Mesodermal cell (in vitro differentiated cells): ENCODE measurements around the gene LRRC4B.

ENCODE experiments used
- H3K27ac ChIP-seq: 2 replicates; pipeline ENCODE4 v1.7.0; 2013; ENCODE audit warnings: mild to moderate bottlenecking, low read depth, low read length, moderate library complexity; ENCODE audit not compliant: severe bottlenecking
- H3K36me3 ChIP-seq: 2 replicates; pipeline ENCODE4 v1.7.1; 2013; ENCODE audit warnings: mild to moderate bottlenecking, low read length, moderate library complexity; ENCODE audit not compliant: control insufficient read depth, insufficient read depth
- H3K4me1 ChIP-seq: one replicate; pipeline ENCODE4 v1.7.1; 2013; ENCODE audit warnings: mild to moderate bottlenecking, low read length; ENCODE audit not compliant: insufficient read depth, control insufficient read depth, poor library complexity, severe bottlenecking
- H3K4me3 ChIP-seq: 2 replicates; pipeline ENCODE4 v1.7.0; 2013; ENCODE audit warnings: low read length, control low read depth, mild to moderate bottlenecking; ENCODE audit not compliant: insufficient read depth, poor library complexity, severe bottlenecking; ENCODE audit errors: extremely low read depth
- H3K9me3 ChIP-seq: 2 replicates; pipeline ENCODE4 v1.7.1; 2013; ENCODE audit warnings: mild to moderate bottlenecking, low read length, moderate library complexity; ENCODE audit not compliant: control insufficient read depth
- WGBS, 2 experiments: methylation state at CpG; one replicate each; pipeline ENCODE4 v1.1.5; 2013; ENCODE audit warnings: missing lambda C conversion rate in 2 of 2; ENCODE audit not compliant: insufficient coverage in 2 of 2; 5-methylcytosine and 5-hydroxymethylcytosine counted together

Gene LRRC4B

GRCh38 chr19:50517704-50518075, 50.5 kb downstream of the LRRC4B start:
- Histone ChIP-seq H3K27ac (no peak overlapping the region), H3K4me3 (no peak overlapping the region)
- 96 to 97% methylated on average over 33 to 37 of the region's 37 CpGs for WGBS, 2 experiments

GRCh38 chr19:50516964-50517703, 51.1 kb downstream of the LRRC4B start:
- WGBS, 2 experiments: 90 to 93% methylated on average over 23 to 41 of the region's 53 CpGs
- H3K4me3 ChIP-seq: no peak overlapping the region
- no peaks in the 10 kb centered on the region for H3K9me3 ChIP-seq
- H3K36me3 ChIP-seq: peaks cover 14% of the 10 kb centered on the region
- no peak overlapping the region for H3K27ac ChIP-seq
- H3K4me1 ChIP-seq: no peaks in the 10 kb centered on the region

More at GRCh38 chr19:50517704-50518075, 50.5 kb downstream of the LRRC4B start:
- Histone ChIP-seq H3K36me3 (peaks cover 14% of the 10 kb centered on the region), H3K4me1 (no peaks in the 10 kb centered on the region), H3K9me3 (no peaks in the 10 kb centered on the region)

- Histone ChIP-seq H3K9me3 (no peaks in the 10 kb centered on the region), H3K4me1 (no peaks in the 10 kb centered on the region), H3K27ac (no peak overlapping the region), H3K36me3 (peaks cover 14% of the 10 kb centered on the region), H3K4me3 (no peak overlapping the region)
- 84 to 87% methylated on average over 10 to 11 of the region's 12 CpGs for WGBS, 2 experiments
These were observed 51.8 kb downstream of the LRRC4B start for GRCh38 chr19:50516456-50516855.

GRCh38 chr19:50515168-50515561, 53.1 kb downstream of the LRRC4B start:
- WGBS, 2 experiments: 88 to 91% methylated on average over 9 to 11 of the region's 11 CpGs
- no peaks in the 10 kb centered on the region for H3K4me1 ChIP-seq
- H3K36me3 ChIP-seq: peaks cover 14% of the 10 kb centered on the region
- H3K27ac ChIP-seq: no peak overlapping the region
- H3K9me3 ChIP-seq: no peaks in the 10 kb centered on the region
- no peak overlapping the region for H3K4me3 ChIP-seq

GRCh38 chr19:50514346-50515167, 53.7 kb downstream of the LRRC4B start:
- H3K9me3 ChIP-seq: no peaks in the 10 kb centered on the region
- H3K36me3 ChIP-seq: peaks cover 14% of the 10 kb centered on the region
- WGBS, 2 experiments: 82 to 85% methylated on average over 34 to 37 of the region's 38 CpGs
- H3K4me3 ChIP-seq: no peak overlapping the region
- no peaks in the 10 kb centered on the region for H3K4me1 ChIP-seq
- no peak overlapping the region for H3K27ac ChIP-seq

GRCh38 chr19:50513746-50514345, 54.4 kb downstream of the LRRC4B start, which contains the start of gene ASPDH:
ASPDH (minus strand) TSS chr19:50513913; CDS start chr19:50513823, 90 bp downstream.
- peaks cover 14% of the 10 kb centered on the region for H3K36me3 ChIP-seq
- 80 to 87% methylated on average over 21 of the region's 22 CpGs for WGBS, 2 experiments
- no peak within 1 kb of the TSS for H3K4me3 ChIP-seq
- no peaks in the 10 kb centered on the region for H3K4me1 ChIP-seq
- no peaks in the 10 kb centered on the region for H3K9me3 ChIP-seq
- H3K27ac ChIP-seq: no peak within 1 kb of the TSS

- H3K36me3 ChIP-seq: peaks cover 9% of the 10 kb centered on the region
- H3K27ac ChIP-seq: no peak overlapping the region
- H3K4me3 ChIP-seq: no peak overlapping the region
- H3K9me3 ChIP-seq: no peaks in the 10 kb centered on the region
- no peaks in the 10 kb centered on the region for H3K4me1 ChIP-seq
- 85 to 90% methylated on average over 11 to 12 of the region's 12 CpGs for WGBS, 2 experiments
These were observed 55.1 kb downstream of the LRRC4B start for GRCh38 chr19:50512999-50513745.

GRCh38 chr19:50512112-50512998, 55.9 kb downstream of the LRRC4B start:
- H3K4me3 ChIP-seq: no peak overlapping the region
- WGBS, 2 experiments: 95 to 96% methylated on average over 31 to 32 of the region's 36 CpGs
- H3K36me3 ChIP-seq: peaks cover 1% of the 10 kb centered on the region
- no peaks in the 10 kb centered on the region for H3K9me3 ChIP-seq
- H3K27ac ChIP-seq: no peak overlapping the region
- H3K4me1 ChIP-seq: no peaks in the 10 kb centered on the region

GRCh38 chr19:50511069-50511822, 57.0 kb downstream of the LRRC4B start, which contains the start of gene JOSD2:
JOSD2 (minus strand) TSS chr19:50511191; CDS start chr19:50510431, 760 bp downstream.
- H3K4me1 ChIP-seq: no peaks in the 10 kb centered on the region
- 17 to 26% methylated on average over 55 to 64 of the region's 69 CpGs for WGBS, 2 experiments
- H3K9me3 ChIP-seq: no peaks in the 10 kb centered on the region
- peak within 1 kb of the TSS; percentile 52 for H3K4me3 ChIP-seq
- H3K36me3 ChIP-seq: no peaks in the 10 kb centered on the region
- peak within 1 kb of the TSS; percentile 78 for H3K27ac ChIP-seq
